Measurements from ENCODE around the gene DOCK1.

Gene DOCK1

GRCh38 chr10:126955396-126955795 lies 50.2 kb downstream of the DOCK1 start:
- DNase-seq (ENCODE audit: low read depth), result no peak

- DNase-seq (ENCODE audit: low read depth), result no peak
Measured at GRCh38 chr10:126955934-126956711, 50.9 kb downstream of the DOCK1 start.

GRCh38 chr10:126956712-126957108 lies 51.5 kb downstream of the DOCK1 start:
- no peak for DNase-seq (ENCODE audit: low read depth)

DNA sequence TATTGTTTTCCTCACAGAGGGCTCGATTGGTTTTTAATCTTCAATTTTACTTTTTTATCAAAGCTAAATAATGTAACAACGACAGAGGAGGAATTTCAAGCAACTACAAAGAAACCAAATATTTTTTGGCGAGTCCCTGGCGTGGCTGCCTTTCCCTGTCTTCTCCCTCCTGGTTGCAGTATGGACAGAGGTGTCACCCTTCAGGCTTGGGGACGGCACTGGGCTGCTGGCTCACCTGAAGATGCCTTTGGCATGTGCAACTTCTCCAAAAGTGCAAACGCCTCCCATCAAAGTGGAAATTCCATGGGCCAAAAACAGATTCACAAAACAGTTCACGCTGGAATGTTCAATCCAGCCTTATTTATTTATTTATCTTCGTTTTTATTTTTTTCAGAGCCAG lies 51.9 kb downstream of the DOCK1 start:
- DNase-seq (ENCODE audit: low read depth), result no peak

DNA sequence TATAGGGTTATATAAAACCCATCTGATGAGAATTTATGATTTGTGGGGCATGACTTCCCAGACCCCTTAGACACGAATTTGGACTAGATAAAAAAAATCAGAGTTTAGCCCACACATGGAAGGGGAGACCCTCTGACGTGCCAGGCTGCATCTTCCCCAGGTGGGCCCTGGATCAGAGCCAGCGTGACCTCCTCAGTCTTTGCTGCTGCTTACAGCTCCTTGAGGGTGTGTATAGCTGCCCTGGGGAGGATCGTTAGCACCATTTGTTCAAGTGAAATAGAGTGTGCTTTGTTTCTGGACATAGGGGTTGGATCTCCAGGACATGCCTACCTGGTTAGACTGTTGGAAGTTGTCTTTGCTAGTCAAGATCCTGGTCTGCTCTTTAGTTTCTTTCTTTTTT lies 54.2 kb downstream of the DOCK1 start:
- DNase-seq (ENCODE audit: low read depth), result no peak

DNA sequence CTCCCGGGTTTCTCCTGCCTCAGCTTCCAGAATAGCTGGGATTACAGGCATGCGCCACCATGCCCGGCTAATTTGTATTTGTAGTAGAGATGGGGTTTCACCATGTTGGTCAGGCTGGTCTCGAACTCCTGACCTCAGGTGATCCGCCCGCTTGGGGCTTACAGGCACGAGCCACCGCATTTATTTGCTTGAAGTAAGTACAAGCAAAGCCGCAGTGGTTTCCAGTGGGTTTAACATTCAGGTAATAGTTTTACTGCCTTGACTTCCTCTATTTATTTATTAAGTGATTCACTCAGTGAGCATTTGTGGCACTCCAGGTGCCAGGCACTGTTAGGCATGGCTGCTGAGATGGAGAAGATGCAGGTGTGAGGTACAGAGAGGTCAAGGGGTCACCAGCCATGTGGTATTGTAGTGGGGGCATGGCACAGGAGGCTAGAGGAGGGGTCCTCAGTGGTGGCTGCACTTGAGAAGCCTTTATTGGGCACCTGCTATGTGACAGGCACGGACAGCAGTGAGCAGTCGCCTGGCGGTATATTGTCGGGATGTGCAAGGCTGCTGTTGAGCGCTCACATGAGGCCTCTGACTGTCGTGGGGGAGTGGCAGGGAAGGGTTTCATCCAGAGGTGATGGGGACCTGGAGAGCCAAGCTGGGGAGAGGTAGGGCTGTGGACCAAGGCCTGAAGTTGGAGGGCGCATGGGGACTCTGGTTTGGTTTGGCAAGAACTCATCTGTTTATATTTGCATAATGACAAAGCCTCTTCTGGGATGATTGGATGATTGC lies 54.9 kb downstream of the DOCK1 start:
- DNase-seq (ENCODE audit: low read depth), result no peak

GRCh38 chr10:126963354-126963753 lies 58.1 kb downstream of the DOCK1 start:
- DNase-seq (ENCODE audit: low read depth), result no peak

- DNase-seq (ENCODE audit: low read depth), result no peak
Measured at GRCh38 chr10:126964190-126964589, 59.0 kb downstream of the DOCK1 start.

DNA sequence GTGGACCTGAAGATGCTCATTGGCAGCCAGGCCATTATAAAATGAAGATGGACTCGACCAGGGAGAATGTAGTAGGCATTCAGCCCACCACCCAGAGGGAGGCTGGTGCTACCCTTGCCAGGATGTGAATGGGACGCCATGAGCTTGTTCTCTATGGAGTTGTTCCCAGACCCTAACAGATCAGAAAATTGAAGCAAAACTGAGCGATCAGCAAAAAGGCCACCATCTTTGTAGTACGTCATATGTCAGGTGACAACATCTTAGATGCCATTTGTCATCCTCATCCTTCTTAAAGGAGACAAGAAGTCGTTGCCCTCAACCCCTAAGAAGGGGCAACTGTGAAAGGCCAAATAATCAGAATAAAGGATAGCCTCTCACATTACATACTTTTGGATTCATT lies 61.7 kb downstream of the DOCK1 start:
- DNase-seq (ENCODE audit: low read depth), result no peak

DNA sequence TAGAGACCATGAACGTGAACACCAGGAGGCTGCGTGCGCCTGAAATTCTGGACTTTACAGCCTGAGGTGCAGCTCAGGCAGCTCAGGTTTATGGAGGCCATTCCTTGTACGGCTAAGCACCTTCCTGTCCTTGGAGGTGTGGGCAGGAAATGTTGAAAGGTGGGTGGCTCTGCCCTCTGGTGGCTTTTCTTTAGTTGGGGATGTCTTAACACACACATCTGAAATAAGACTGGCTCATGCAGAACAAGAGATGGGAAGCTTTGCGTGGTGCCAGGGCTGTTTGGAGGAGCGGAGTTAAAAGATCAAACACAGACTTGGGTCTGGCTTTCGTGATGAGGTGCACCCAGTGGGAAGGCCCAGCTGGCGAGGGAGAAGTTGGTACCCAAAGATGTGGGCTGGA lies 64.1 kb downstream of the DOCK1 start:
- DNase-seq (ENCODE audit: low read depth), result no peak

DNA sequence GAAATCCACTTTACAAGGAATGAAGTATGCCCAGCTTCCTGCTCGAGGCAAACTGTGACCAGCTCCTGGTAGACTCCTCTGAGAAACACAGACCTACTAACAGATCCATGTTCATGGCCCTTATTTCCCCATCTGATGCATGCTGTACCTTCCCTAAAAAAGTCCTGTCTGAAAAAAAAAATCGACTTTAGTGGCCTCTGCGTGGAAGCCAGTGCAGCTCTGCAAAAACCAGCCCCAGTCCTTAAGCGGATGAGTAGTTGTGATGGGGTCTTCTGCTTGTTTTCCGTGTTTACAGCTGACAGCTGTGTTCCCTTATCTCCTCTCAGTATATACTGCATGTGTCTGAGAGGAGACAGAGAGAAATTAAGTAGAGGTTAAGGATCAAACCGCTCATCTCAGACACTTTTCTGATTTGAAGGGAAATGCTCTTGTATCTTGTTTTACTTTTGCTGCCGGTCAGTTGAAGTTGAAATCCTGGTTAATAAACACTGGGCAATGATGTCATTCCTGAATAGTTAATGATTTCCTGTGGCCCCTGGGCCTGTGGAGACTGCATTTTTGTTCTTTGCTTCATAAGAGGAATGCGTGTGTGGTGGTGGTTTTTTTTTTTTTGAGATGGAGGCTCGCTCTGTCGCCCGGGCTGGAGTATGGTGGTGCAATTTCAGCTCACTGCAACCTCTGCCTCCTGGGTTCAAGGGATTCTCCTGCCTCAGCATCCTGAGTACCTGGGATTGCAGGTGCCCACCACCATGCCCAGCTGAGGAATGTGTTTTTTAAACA lies 67.6 kb downstream of the DOCK1 start:
- peak; percentile 74 for DNase-seq (ENCODE audit: low read depth)

- DNase-seq (ENCODE audit: low read depth), result no peak
Measured at GRCh38 chr10:126975221-126975620, 70.0 kb downstream of the DOCK1 start.

DNA sequence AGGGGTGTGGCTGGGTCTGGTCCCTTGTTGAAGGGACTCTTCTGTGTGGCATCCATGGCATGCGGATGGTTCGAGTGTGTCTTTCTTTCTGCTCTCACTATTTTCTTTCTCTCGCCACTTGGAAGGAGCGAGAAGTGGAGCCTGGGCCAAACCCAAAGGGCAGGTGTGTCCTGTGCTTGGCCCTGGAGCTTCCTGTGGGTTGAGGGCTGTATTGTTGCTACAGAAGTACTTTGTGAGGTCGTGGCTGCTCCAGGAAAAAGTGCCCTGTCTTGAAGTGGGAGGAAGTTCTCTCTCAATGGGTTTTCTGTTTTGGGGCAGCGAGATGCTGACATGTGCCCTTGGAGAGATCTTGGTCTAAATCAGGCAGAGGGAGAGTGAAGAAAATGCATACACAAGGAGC lies 72.0 kb downstream of the DOCK1 start:
- DNase-seq (ENCODE audit: low read depth), result no peak

GRCh38 chr10:126979311-126979710 lies 74.1 kb downstream of the DOCK1 start:
- no peak for DNase-seq (ENCODE audit: low read depth)

GRCh38 chr10:126993208-126993607 lies 88.0 kb downstream of the DOCK1 start:
- no peak for DNase-seq (ENCODE audit: low read depth)

GRCh38 chr10:126997801-126998590 lies 92.8 kb downstream of the DOCK1 start:
- no peak for DNase-seq (ENCODE audit: low read depth)

- no peak for DNase-seq (ENCODE audit: low read depth)
Measured at GRCh38 chr10:127000598-127000997, 95.4 kb downstream of the DOCK1 start.

DNA sequence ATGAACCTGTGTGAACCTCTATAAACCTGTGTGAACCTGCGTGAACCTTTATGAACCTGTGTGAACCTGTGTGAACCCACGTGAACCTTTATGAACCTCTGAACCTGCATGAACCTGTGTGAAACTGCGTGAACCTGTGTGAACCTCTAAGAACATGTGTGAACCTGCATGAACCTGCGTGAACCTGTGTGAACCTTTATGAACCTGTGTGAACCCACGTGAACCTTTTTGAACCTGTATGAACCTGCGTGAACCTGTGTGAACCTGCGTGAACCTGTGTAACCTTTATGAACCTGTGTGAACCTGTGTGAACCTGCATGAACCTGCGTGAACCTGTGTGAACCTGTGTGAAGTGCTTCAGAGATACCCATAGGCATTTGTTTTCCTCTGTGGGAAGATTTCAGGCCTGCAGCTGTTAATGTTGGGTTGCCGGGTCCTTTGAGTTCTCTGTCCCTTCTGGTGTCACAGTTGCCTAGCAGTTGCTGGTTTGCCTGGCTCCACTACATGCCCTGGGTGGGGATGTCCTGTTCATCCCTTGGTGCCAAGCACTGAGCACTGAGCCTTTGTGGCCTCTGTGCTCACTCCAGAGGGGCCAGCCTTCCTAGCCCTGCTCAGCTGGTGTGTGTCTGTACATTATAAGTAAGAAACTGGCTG lies 97.9 kb downstream of the DOCK1 start:
- DNase-seq (ENCODE audit: low read depth), result no peak

GRCh38 chr10:127006453-127006852 lies 101.2 kb downstream of the DOCK1 start:
- DNase-seq (ENCODE audit: low read depth), result no peak

- DNase-seq (ENCODE audit: low read depth), result no peak
Measured at GRCh38 chr10:127009366-127009765, 104.1 kb downstream of the DOCK1 start.

GRCh38 chr10:127011174-127011573 lies 105.9 kb downstream of the DOCK1 start:
- DNase-seq (ENCODE audit: low read depth), result no peak
